ENCODE results near the gene EXOG.

EXOG gene

GRCh38 chr3:38472342-38472741 lies 23.8 kb upstream of the EXOG start:
- DNase-seq (ENCODE audit: low read depth in 2 of 2, low spot score in 1 of 2) = no peak

DNA sequence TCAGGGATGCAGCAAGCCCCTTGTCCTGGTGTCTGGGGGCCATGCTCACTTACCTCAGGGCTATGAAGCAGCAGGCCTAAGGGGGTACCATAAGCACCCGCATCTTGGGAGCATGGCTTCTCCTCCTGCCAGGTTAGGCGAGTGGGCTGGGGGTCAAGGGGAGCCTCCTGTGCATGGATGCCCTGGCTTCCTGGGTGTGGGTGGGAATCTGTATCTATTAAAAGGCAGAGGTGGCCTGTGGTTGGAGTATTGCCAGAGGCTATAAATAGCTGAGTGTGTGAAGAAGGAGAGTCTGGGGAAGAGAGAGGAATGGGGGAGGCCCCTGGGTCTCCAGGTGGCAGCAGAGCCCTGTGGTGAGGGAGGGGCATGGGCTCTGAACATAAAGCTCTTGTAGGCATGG lies 22.9 kb upstream of the EXOG start:
- DNase-seq (ENCODE audit: low read depth in 2 of 2, low spot score in 1 of 2) = no peak

GRCh38 chr3:38474928-38475605 lies 21.1 kb upstream of the EXOG start:
- no peak for DNase-seq (ENCODE audit: low read depth in 2 of 2, low spot score in 1 of 2)

GRCh38 chr3:38475716-38476115 lies 20.4 kb upstream of the EXOG start:
- no peak for DNase-seq (ENCODE audit: low read depth in 2 of 2, low spot score in 1 of 2)

DNA sequence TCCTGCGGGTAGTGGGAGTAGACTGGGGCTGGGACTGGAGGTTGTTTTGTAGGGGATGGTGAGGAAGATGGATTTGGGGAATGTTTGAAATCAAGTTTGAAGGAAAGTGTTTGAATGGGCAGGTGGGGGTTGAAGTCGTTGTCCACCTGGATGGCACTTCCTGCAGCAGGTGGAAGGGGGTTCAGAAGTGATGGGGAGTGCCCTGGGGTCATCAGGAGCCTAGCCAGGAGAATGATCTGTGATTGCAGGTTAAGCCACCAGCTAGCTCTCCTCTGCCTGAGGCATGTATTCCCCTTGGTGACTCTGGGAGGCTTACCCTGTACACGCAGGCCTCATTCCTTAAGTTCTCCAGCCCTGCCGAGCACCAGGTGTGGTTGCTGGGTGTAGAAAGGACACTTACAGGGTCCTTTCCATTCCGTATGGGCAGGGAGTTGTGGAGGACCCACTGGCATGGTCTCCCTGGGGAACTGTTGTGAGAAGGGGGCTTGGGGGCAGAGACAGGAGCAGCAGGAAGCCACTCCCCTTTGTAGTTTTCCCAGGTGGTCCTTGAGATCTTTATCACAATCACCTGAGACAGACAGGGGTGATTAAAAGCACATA lies 19.9 kb upstream of the EXOG start:
- no peak for DNase-seq (ENCODE audit: low read depth in 2 of 2, low spot score in 1 of 2)

DNA sequence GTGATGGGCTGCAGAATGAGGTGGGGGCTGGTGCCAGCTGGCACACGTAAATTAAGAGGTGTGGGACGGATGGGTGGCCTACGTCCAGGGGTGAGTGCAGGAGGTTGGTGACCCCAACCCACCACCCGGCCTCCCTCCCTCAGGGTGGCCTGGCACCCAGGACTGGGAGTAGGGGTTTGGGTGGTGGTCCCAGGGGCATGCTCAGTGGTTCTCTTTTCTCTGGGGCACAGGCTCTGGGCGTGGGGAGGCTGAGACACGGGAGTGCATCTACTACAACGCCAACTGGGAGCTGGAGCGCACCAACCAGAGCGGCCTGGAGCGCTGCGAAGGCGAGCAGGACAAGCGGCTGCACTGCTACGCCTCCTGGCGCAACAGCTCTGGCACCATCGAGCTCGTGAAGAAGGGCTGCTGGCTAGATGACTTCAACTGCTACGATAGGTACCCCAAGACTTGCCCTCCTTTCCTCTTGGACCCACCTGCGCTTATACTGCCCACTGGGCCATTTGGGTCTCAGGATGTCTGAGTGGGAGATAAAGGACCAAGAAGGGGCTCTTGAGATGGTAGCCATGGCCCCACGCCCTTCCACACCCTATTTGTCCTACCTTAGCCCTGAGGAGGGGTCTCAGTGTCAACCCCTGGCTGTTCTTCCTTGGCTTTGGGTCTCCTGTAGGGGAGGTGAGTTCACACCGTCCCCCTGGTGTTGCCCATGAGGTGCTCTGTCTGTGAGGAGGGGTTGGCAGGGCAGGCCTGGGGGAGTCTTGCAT lies 18.9 kb upstream of the EXOG start:
- DNase-seq (ENCODE audit: low read depth in 2 of 2, low spot score in 1 of 2) = no peak

DNA sequence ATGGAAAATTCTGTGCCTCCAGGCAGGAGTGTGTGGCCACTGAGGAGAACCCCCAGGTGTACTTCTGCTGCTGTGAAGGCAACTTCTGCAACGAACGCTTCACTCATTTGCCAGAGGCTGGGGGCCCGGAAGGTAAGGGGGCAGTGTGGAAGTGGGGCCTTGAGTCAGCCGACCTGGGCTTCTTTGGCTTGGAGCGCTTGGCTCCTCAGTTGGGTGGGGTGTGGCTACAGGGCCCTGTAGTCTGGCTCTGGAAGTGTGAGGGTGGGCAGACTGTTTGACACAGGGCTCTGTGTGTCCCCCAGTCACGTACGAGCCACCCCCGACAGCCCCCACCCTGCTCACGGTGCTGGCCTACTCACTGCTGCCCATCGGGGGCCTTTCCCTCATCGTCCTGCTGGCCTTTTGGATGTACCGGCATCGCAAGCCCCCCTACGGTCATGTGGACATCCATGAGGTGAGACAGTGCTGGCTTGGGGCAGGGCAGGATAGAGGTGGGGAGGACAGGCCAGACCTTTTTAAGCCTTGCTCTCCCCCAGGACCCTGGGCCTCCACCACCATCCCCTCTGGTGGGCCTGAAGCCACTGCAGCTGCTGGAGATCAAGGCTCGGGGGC lies 18.2 kb upstream of the EXOG start:
- no peak for DNase-seq (ENCODE audit: low read depth in 2 of 2, low spot score in 1 of 2)

DNA sequence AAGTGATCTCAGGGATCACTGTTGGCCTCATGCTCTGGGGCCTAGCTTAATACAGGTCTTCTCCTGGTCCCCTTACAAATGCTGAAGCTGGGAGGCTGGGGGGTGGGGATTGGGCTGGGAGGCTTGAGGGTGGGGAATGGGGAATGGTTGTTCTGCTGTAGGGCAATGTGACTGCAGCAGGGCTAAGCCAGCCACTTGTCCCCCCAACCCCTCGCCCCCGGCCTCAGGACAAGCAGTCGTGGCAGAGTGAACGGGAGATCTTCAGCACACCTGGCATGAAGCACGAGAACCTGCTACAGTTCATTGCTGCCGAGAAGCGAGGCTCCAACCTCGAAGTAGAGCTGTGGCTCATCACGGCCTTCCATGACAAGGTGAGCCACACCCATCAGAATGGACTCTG lies 17.2 kb upstream of the EXOG start:
- no peak for DNase-seq (ENCODE audit: low read depth in 2 of 2, low spot score in 1 of 2)

- DNase-seq (ENCODE audit: low read depth in 2 of 2, low spot score in 1 of 2) = no peak
These were observed 16.6 kb upstream of the EXOG start for GRCh38 chr3:38479431-38480092.

GRCh38 chr3:38480093-38480445 lies 16.1 kb upstream of the EXOG start:
- DNase-seq (ENCODE audit: low read depth in 2 of 2, low spot score in 1 of 2) = no peak

- DNase-seq (ENCODE audit: low read depth in 2 of 2, low spot score in 1 of 2) = no peak
These were observed 15.2 kb upstream of the EXOG start for GRCh38 chr3:38480930-38481329.

DNA sequence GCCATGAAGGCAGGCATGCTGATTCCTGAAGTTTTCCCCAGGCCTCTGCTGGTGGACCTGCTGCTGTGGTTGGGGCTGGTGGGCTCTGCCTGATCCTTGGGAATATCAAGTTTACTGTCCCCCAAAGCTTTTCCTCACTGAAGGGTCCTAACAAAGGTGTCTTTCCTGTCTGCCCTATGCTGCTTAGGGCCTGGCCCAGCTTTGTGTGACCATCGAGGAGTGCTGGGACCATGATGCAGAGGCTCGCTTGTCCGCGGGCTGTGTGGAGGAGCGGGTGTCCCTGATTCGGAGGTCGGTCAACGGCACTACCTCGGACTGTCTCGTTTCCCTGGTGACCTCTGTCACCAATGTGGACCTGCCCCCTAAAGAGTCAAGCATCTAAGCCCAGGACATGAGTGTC lies 13.2 kb upstream of the EXOG start:
- no peak for DNase-seq (ENCODE audit: low read depth in 2 of 2, low spot score in 1 of 2)

- DNase-seq (ENCODE audit: low read depth in 2 of 2, low spot score in 1 of 2) = no peak
These were observed 8.8 kb upstream of the EXOG start for GRCh38 chr3:38487323-38487722.

GRCh38 chr3:38488949-38489348 lies 7.2 kb upstream of the EXOG start:
- DNase-seq (ENCODE audit: low read depth in 2 of 2, low spot score in 1 of 2) = no peak

DNA sequence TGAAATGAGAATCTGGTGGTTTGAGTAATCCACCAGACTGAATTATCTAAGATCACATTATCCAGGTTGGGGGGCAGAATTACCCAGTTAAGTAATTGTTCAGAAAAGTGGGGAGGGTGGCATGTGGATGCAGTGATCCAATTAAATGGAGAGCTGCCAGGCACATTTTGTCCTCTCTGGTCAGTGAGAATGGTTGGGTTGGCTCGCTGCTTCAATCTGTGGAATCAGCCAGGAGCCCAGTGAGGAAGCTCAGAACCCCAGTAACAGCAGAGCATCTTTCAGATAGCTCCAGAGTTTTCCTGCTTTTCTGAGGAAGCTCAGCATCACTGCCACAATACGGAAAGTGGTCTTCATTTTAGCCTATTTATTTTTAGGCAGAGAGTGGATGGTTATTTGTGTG lies 6.4 kb upstream of the EXOG start:
- DNase-seq (ENCODE audit: low read depth in 2 of 2, low spot score in 1 of 2) = no peak

GRCh38 chr3:38490281-38491030 lies 5.7 kb upstream of the EXOG start:
- no peak for DNase-seq (ENCODE audit: low read depth in 2 of 2, low spot score in 1 of 2)

- DNase-seq (ENCODE audit: low read depth in 2 of 2, low spot score in 1 of 2) = no peak
These were observed 4.9 kb upstream of the EXOG start for GRCh38 chr3:38491215-38491614.

DNA sequence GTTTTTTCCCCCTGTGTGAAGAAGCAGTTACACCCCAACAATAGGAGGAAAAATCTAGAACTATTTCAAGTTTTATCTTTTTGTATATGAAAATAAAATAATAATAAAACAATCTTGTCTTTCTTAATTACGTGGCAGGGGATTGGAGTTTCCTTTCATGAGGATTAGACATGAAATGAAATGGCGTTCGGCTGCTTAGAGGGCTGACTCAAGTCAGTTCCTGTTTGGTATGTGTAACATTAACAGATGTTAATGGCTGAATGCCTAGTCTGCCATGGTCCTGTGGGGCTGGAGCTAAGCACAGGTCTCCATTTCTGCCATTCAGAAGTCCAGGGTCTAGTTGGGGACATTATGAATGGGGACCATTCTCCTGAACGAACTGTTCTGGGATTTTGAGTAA lies 3.1 kb upstream of the EXOG start:
- no peak for DNase-seq (ENCODE audit: low read depth in 2 of 2, low spot score in 1 of 2)

DNA sequence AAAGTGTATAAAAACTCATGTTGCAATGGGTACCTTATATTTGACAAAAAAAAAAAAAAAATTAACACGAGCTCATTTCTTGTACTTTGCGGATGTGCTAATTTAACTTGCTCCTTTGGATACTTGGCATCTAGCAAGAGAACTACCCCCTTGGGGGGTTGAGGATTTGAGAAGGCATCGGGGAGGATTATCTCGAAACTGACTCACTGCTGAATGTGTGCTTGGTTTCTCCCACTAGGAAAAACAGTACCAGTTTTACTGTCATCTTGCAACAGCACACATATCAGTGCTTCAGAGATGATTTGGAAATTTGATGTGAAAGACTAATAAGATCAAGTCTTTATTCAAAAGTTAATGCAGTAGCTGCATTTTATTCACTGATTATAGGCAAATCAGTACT lies 891 bp downstream of the EXOG start:
- no peak for DNase-seq (ENCODE audit: low read depth in 2 of 2, low spot score in 1 of 2)

DNA sequence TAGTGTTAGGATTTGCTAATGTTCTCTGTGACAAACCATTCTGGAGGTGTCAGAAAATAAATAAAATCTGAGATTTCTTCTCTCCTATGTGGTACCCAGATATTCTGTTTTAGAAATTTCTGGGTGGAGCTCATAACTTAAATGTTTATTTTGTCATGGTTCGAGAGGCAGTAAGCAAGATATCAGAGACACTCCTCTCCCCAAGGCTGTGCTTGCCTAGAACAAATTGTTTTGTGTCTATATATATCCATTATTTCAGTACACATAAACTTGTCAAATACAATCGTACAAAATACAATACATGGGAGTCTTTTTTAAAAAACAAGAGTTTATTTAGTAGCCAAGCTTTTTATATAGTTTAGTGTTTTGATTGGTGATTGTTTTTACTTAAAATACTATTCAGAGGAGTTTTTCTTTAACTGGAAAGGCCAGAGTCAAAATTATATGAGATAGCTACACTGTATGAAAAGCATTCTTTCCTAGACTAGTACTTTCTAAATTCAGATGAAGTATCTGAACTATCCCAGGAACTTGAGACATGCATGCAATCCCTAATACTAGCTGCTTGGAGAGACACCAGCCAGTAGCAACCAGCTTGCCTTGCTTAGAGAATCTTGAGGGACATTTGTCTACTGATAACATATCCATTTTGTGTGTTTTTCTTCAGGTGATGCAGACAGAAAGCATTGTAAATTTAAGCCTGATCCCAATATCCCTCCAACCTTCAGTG lies 4.7 kb downstream of the EXOG start:
- DNase-seq (ENCODE audit: low read depth in 2 of 2, low spot score in 1 of 2) = no peak

Data from stimulated activated CD8-positive, alpha-beta memory T cell treated with anti-CD3 and anti-CD28 coated beads, Interleukin-4, amount 100 ng/mL, for 1 hour (primary cell).